ENCODE results near the gene IL31. TPM values are rescaled to one million over a fixed set of nuclear protein-coding genes. Genes with fewer than 3 reads are reported as not detected.

IL31 gene
- polyA plus RNA-seq, 1 experiment = not detected

DNA sequence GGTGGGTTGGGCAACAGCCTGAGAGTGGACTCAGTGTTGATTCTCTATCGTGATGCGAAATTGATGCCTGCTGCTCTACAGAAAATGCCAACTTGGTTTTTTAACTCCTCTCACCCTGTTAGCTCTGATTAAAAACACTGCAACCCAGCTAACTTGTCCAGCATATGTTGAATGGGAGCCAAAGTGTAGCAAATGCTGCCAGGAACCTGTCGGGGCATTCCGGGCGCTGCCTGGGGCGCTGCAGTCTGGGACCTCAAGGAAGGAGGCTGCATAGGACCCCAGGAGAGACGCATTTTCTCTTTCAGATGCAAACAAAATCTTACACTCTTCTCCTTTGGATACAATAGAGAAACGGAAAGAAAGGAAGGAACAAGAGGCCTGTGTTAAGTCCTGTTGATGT is 33.4 kb upstream of the IL31 start:
- ChIA-PET POLR2A (no interaction called here), CTCF (no interaction called here)
- Histone ChIP-seq H3K36me3 (ENCODE audit: control insufficient read depth, insufficient read depth, low read length) (peaks cover 16% of the 10 kb centered on the region), H3K27me3 (ENCODE audit: control insufficient read depth, insufficient read depth, low read length) (peaks cover 10% of the 10 kb centered on the region), H3K4me3 (ENCODE audit: low read depth, low read length) (no peak overlapping the region)
- TF ChIP-seq, protein P1, sequence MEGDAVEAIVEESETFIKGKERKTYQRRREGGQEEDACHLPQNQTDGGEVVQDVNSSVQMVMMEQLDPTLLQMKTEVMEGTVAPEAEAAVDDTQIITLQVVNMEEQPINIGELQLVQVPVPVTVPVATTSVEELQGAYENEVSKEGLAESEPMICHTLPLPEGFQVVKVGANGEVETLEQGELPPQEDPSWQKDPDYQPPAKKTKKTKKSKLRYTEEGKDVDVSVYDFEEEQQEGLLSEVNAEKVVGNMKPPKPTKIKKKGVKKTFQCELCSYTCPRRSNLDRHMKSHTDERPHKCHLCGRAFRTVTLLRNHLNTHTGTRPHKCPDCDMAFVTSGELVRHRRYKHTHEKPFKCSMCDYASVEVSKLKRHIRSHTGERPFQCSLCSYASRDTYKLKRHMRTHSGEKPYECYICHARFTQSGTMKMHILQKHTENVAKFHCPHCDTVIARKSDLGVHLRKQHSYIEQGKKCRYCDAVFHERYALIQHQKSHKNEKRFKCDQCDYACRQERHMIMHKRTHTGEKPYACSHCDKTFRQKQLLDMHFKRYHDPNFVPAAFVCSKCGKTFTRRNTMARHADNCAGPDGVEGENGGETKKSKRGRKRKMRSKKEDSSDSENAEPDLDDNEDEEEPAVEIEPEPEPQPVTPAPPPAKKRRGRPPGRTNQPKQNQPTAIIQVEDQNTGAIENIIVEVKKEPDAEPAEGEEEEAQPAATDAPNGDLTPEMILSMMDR (IDR thresholded peaks at IDR 0.05; ENCODE audit: insufficient read depth, low read depth, low read length) = no peak
- no peak for DNase-seq (ENCODE audit: low read depth)

DNA sequence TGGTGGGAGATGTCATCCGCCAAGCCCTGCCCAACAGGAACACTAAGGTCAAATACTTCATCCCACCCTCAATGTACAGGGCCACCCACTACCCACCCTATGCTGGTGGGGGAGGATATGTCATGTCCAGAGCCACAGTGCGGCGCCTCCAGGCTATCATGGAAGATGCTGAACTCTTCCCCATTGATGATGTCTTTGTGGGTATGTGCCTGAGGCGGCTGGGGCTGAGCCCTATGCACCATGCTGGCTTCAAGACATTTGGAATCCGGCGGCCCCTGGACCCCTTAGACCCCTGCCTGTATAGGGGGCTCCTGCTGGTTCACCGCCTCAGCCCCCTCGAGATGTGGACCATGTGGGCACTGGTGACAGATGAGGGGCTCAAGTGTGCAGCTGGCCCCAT is 33.0 kb upstream of the IL31 start:
- DNase-seq (ENCODE audit: low read depth) = no peak
- Histone ChIP-seq H3K4me3 (ENCODE audit: low read depth, low read length) (no peak overlapping the region), H3K27me3 (ENCODE audit: control insufficient read depth, insufficient read depth, low read length) (peaks cover 10% of the 10 kb centered on the region), H3K36me3 (ENCODE audit: control insufficient read depth, insufficient read depth, low read length) (peaks cover 16% of the 10 kb centered on the region)
- CTCF ChIA-PET = no interaction called here
- POLR2A ChIA-PET = no interaction called here
- TF ChIP-seq, protein P1 (IDR thresholded peaks at IDR 0.05; ENCODE audit: insufficient read depth, low read depth, low read length) = no peak

DNA sequence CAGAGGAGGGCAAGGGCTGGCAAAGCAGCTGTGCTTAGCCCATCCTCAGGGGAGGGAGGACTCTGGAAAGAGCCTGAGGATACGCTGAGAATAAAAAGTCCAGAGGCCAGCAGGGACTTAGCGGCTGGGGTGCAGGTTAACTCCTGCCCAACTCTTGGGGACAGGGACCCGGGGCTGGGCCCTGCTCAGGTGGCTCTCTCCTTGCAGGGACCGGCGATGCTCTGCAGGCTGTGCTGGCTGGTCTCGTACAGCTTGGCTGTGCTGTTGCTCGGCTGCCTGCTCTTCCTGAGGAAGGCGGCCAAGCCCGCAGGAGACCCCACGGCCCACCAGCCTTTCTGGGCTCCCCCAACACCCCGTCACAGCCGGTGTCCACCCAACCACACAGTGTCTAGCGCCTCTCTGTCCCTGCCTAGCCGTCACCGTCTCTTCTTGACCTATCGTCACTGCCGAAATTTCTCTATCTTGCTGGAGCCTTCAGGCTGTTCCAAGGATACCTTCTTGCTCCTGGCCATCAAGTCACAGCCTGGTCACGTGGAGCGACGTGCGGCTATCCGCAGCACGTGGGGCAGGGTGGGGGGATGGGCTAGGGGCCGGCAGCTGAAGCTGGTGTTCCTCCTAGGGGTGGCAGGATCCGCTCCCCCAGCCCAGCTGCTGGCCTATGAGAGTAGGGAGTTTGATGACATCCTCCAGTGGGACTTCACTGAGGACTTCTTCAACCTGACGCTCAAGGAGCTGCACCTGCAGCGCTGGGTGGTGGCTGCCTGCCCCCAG is 32.3 kb upstream of the IL31 start:
- Histone ChIP-seq H3K4me3 (ENCODE audit: low read depth, low read length) (no peak overlapping the region), H3K36me3 (ENCODE audit: control insufficient read depth, insufficient read depth, low read length) (peaks cover 16% of the 10 kb centered on the region), H3K27me3 (ENCODE audit: control insufficient read depth, insufficient read depth, low read length) (peaks cover 10% of the 10 kb centered on the region)
- POLR2A ChIA-PET = no interaction called here
- TF ChIP-seq, protein P1 (IDR thresholded peaks at IDR 0.05; ENCODE audit: insufficient read depth, low read depth, low read length) = no peak
- no peak for DNase-seq (ENCODE audit: low read depth)
- CTCF ChIA-PET = no interaction called here

DNA sequence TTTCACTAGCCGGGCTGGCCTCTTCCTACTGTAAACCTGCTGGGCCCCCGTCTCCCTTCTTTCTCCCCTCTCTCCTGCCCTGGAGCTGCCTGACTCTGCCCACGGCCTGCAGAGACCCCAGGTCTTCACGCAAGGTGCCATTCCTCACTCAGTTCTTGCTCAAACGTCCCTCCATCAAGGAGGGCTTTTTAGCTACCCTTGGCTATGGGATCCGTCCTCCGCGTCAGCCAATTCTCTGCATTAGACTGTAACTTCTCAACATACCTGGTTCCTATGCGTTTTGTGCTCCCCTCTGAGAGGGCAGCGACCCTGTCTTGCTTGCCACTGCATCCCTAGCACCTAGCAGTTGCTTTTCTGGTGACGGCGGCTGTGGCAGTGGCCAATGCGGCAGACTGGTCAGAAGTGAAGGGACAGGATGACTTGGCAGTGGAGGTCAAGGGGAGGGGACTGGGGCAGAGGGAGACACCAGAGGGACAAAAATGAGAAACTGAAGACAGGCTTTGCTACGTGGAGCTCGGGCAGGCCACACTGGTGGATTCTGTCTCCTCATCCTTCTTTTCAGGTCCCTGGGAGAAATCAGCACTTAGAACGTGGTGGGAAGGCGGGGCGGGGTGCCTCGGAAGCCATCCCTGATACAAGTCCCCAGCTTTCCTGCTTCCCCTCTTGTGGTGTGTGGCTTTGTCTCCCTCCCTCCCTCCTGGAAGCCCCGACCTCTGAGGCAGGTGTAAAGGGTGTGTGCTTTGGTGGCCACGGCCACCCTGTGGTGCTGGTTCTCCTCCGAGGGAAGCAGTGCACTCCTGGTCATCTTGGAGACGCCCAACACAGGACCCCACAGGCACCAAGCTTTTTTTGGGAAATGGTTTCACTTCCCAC is 31.3 kb upstream of the IL31 start:
- ChIA-PET POLR2A (no interaction called here), CTCF (no interaction called here)
- TF ChIP-seq, protein P1 (IDR thresholded peaks at IDR 0.05; ENCODE audit: insufficient read depth, low read depth, low read length) = no peak
- H3K36me3 ChIP-seq (ENCODE audit: control insufficient read depth, insufficient read depth, low read length) = peaks cover 15% of the 10 kb centered on the region
- no peak for DNase-seq (ENCODE audit: low read depth)
- peaks cover 10% of the 10 kb centered on the region for H3K27me3 ChIP-seq (ENCODE audit: control insufficient read depth, insufficient read depth, low read length)
- no peak overlapping the region for H3K4me3 ChIP-seq (ENCODE audit: low read depth, low read length)

Measured in BJ (cell line).